Gastrocnemius medialis (tissue), 4 donors: Measurements from ENCODE around the gene ANKRD23. TPM values are rescaled to one million over a fixed set of nuclear protein-coding genes. Genes with fewer than 3 reads are reported as not detected.
"Not testable (repeated sequence)": the region's sequence is repeated elsewhere in the genome, so short reads cannot be mapped to it uniquely, and the experiment has no call there.

ENCODE experiments used
- ATAC-seq, 2 donors: fragments of 150-250 bp; one replicate each; pipeline ENCODE4 v1.9.1; 2016
- DNase-seq, 2 donors: peaks; one replicate each; pipeline ENCODE4 v3.0.0-alpha.2; 2019
- H3K27ac ChIP-seq, 4 donors: fragments of 200-600 bp; sonication (generic); 1 replicate in 1 of 4; 2 replicates in 3 of 4; pipeline ENCODE4 v1.5.1; 2016 to 2018; ENCODE audit warnings: mild to moderate bottlenecking in 2 of 4, moderate library complexity in 1 of 4
- H3K27me3 ChIP-seq, 3 donors: fragments of 200-600 bp; sonication (generic) in 2 of 3; 1 replicate in 1 of 3; 2 replicates in 2 of 3; pipeline versions ENCODE4 v1.5.1 to v1.6.0; 2016 to 2019; ENCODE audit warnings: mild to moderate bottlenecking in 1 of 3, moderate library complexity in 1 of 3
- H3K36me3 ChIP-seq, 2 donors: fragments of 200-600 bp; sonication (generic) in 1 of 2; one replicate each; pipeline ENCODE4 v1.5.1; 2017 to 2018
- H3K4me1 ChIP-seq, 2 donors: fragments of 200-600 bp; sonication (generic) in 1 of 2; one replicate each; pipeline ENCODE4 v1.5.1; 2016 to 2017; ENCODE audit warnings: mild to moderate bottlenecking in 2 of 2
- H3K4me3 ChIP-seq, 4 donors: fragments of 200-600 bp; sonication (generic) in 3 of 4; 1 replicate in 1 of 4; 2 replicates in 3 of 4; pipeline ENCODE4 v1.5.1; 2016 to 2019; ENCODE audit warnings: mild to moderate bottlenecking in 2 of 4
- H3K9me3 ChIP-seq, 3 donors: fragments of 200-600 bp; sonication (generic) in 2 of 3; 1 replicate in 1 of 3; 2 replicates in 2 of 3; pipeline ENCODE4 v1.5.1; 2016 to 2019
- POLR2A ChIP-seq, 2 donors: fragments of 450-650 bp; IDR thresholded peaks; one replicate each; pipeline ENCODE4 v1.6.1; 2017; ENCODE audit warnings: antibody characterized with exemption in 2 of 2, mild to moderate bottlenecking in 2 of 2, moderate library complexity in 2 of 2
- in situ Hi-C, 4 donors: fragments of 200-750 bp; cut with MboI; loops; one replicate each; pipeline versions ENCODE4 v1.15.0 to v1.8.0; 2017; ENCODE audit warnings: low sequenced_read_pairs in 4 of 4
- intact Hi-C: fragments of 100-400 bp; cut with DNase I; formaldehyde crosslinking; loops from one replicate; pipeline ENCODE4 v1.15.1; 2023; ENCODE audit warnings: low total_unique reads
- total RNA-seq, 4 donors: library from RNA; depleted of rRNA; stranded (reverse); fragments of >200 nt; gene quantifications; one replicate each; pipeline versions ENCODE4 v1.1.0 to v1.2.3, GENCODE V29; 2016
- TF ChIP-seq, protein P1 (sequence below), 5 experiments: fragments of 450-650 bp in 3 of 5; fragments of 200-600 bp in 2 of 5; sonication (generic) in 2 of 5; IDR thresholded peaks in 4 of 5; conservative IDR thresholded peaks in 1 of 5; 1 replicate in 4 of 5; 2 replicates in 1 of 5; pipeline ENCODE4 v1.5.1; 2016 to 2019; ENCODE audit warnings: antibody characterized with exemption in 5 of 5, mild to moderate bottlenecking in 3 of 5, moderate library complexity in 3 of 5

The ANKRD23 gene
- total RNA-seq, 4 donors from 2014 or later, result 642 to 1,565 (median 923) TPM

DNA sequence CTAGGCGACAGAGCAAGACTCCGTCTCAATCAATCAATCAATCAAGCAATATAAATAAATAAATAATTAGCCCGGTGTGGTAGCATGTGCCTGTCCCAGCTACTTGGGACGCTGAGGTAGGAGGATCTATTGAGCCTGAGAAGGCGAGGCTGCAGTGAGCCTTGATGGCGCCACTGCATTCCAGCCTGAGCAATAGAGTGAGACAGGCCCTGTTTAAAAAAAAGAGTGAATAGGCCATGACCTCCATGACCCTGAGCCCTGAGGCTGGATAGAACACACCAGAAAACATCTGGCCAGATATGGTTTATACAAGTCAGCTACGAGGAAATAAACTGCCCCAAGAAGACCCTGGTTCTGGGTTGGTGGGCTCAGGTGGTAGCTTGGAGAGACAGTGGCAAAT, 46.4 kb upstream of the ANKRD23 start:
- in situ Hi-C loops, result no loop called here
- DNase-seq, result no peak
- no peak for ATAC-seq
- Histone ChIP-seq H3K9me3 (no peaks in the 10 kb centered on the region), H3K27ac (no peak overlapping the region), H3K4me3 (no peak overlapping the region), H3K4me1 (peaks cover 63 to 65% of the 10 kb centered on the region in 2 donors), H3K36me3 (no peaks in the 10 kb centered on the region), H3K27me3 (no peaks in the 10 kb centered on the region)
- intact Hi-C loops, result no loop called here
- TF ChIP-seq POLR2A (IDR thresholded peaks at IDR 0.05), result no peak
- TF ChIP-seq, protein P1, sequence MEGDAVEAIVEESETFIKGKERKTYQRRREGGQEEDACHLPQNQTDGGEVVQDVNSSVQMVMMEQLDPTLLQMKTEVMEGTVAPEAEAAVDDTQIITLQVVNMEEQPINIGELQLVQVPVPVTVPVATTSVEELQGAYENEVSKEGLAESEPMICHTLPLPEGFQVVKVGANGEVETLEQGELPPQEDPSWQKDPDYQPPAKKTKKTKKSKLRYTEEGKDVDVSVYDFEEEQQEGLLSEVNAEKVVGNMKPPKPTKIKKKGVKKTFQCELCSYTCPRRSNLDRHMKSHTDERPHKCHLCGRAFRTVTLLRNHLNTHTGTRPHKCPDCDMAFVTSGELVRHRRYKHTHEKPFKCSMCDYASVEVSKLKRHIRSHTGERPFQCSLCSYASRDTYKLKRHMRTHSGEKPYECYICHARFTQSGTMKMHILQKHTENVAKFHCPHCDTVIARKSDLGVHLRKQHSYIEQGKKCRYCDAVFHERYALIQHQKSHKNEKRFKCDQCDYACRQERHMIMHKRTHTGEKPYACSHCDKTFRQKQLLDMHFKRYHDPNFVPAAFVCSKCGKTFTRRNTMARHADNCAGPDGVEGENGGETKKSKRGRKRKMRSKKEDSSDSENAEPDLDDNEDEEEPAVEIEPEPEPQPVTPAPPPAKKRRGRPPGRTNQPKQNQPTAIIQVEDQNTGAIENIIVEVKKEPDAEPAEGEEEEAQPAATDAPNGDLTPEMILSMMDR (IDR thresholded peaks at IDR 0.05 in 4 of 5, conservative IDR thresholded peaks at IDR 0.05 in 1 of 5), result no peak

DNA sequence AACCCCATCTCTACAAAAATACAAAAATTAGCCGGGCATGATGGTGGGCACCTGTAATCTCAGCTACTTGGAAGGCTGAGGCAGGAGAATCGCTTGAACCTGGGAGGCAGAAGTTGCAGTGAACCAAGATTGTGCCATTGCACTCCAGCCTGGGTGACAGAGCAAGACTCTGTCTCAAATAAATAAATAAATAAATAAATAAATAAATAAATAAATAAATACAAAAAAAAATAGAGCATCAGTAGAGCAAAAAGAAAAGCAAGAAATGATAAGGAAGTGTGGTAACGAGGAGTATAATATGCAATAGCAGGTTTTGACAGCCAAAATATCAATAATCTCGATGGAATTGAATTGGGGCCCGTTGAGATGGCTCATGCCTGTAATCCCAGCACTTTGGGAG, 45.7 kb upstream of the ANKRD23 start:
- H3K4me3 ChIP-seq, H3K36me3 ChIP-seq, DNase-seq, H3K9me3 ChIP-seq, H3K27ac ChIP-seq, H3K27me3 ChIP-seq, intact Hi-C loops, in situ Hi-C loops, ATAC-seq: not testable (repeated sequence)
- peaks cover 57 to 60% of the 10 kb centered on the region in 2 donors for H3K4me1 ChIP-seq

DNA sequence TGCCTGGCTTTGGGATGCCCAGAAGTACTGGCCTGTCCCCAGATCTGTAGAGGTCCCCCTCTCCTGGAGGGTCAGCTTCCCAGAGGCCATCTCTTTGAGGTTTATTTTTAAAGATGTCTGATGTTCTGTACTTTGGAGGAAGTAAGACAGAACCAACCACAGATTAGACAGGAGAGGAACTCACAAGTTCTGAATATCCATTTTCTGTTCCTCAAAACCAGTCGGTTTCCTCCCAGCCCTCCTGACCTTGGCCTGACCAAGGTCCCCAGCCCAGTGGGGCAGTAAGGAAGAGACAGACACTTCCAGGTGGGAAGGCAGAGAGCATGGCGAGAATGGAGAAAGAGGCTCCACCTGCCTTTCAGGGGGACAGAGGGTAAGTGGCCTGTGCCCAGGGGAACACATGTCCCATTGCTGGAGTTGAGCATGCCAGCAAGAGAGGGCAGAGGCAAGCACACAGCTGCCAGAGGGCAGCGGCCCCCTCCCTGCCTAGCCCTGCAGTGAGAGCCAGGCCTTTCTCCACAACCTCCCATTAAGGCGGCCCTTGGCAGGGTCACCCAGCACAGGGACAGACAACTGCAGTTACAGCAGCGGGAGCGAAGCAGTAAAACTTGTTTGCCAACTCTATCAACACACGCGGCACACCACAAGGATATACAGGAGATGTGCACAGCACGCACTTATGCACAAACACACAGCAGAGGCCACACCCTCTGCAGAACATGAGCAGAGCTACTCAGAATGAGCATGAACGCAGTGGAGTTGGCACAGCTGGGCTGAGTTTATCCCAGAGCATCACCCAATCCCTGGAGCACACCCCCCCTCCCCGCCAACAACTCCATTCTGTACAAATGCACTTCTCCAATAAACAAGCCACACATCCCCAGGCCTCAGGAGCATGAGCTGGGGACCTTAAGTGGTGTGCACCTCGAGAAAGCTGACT, 44.5 kb upstream of the ANKRD23 start:
- intact Hi-C loops (no loop called here), in situ Hi-C loops (no loop called here)
- Histone ChIP-seq H3K4me1 (peaks cover 51 to 53% of the 10 kb centered on the region in 2 donors), H3K9me3 (no peaks in the 10 kb centered on the region), H3K27ac (peak overlapping the region; percentile 48 to 63 (median 56)), H3K4me3 (no peak overlapping the region), H3K27me3 (no peaks in the 10 kb centered on the region), H3K36me3 (no peaks in the 10 kb centered on the region)
- ATAC-seq (peak; percentile 35 to 57), DNase-seq (peak in 1 of 2 donors; percentile 66)
- TF ChIP-seq POLR2A (IDR thresholded peaks at IDR 0.05), result no peak
- TF ChIP-seq, protein P1 (IDR thresholded peaks at IDR 0.05 in 4 of 5, conservative IDR thresholded peaks at IDR 0.05 in 1 of 5), result no peak

DNA sequence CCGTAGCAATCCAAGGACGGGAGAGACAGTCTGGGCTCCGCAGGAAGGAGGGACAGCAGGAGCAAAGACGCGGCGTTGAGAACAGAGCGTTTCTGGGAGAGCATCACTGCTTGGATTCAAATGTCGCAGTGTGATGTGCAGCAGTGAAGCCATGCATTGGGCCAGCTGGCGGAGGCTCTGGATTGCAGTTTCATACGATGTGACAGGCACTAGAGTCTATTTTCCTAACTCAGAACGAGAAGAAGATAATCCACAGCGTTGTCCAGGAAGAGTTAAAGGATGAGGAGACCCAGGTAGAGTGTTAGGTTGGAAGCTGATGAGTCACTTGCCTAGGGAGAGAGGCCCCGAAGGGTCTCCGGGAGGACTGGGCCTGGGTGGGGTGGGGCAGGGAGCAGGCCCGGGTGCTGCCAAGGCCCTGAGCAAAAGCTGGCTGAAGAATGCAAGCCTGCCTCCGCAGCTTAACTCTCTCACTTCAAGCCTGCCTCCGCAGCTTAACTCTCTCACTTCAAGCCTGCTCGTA, 43.7 kb upstream of the ANKRD23 start:
- ATAC-seq, result peak; percentile 54 to 62

More for the DNA sequence above, 43.7 kb upstream of the ANKRD23 start:
- Histone ChIP-seq H3K36me3 (no peaks in the 10 kb centered on the region), H3K27me3 (no peaks in the 10 kb centered on the region), H3K9me3 (no peaks in the 10 kb centered on the region), H3K4me3 (no peak overlapping the region), H3K4me1 (peaks cover 43 to 45% of the 10 kb centered on the region in 2 donors), H3K27ac (peak overlapping the region; percentile 48 to 63 (median 56))
- no peak for TF ChIP-seq POLR2A (IDR thresholded peaks at IDR 0.05)
- TF ChIP-seq, protein P1 (IDR thresholded peaks at IDR 0.05 in 4 of 5, conservative IDR thresholded peaks at IDR 0.05 in 1 of 5), result no peak
- DNase-seq, result peak in 1 of 2 donors; percentile 35
- intact Hi-C loops, result no loop called here
- in situ Hi-C loops, result no loop called here
